SU-DHL-6 (cell line): ENCODE measurements around the gene NPFFR1.

Experiments used
- H2AFZ ChIP-seq: fragments of 200-600 bp; sonication (generic); 2 replicates; pipeline ENCODE4 v1.6.1; 2014; ENCODE audit warnings: low read depth, mild to moderate bottlenecking, moderate library complexity, mixed read lengths, antibody characterized with exemption, low read length; ENCODE audit not compliant: severe bottlenecking
- H3F3A ChIP-seq: fragments of 200-600 bp; shearing (Covaris generic); 2 replicates; pipeline ENCODE4 v1.6.0; 2016; ENCODE audit warnings: antibody characterized with exemption, mild to moderate bottlenecking; ENCODE audit not compliant: insufficient read depth
- H3K27ac ChIP-seq: fragments of 200-600 bp; sonication (generic); 2 replicates; pipeline ENCODE4 v1.5.1; 2016; ENCODE audit warnings: low read depth, mild to moderate bottlenecking, low read length, moderate library complexity, mixed read lengths
- H3K27me3 ChIP-seq: fragments of 200-600 bp; sonication (generic), shearing (Covaris generic); 2 replicates; pipeline ENCODE4 v1.6.0; 2014; ENCODE audit warnings: mild to moderate bottlenecking, low read length
- H3K36me3 ChIP-seq: fragments of 200-600 bp; sonication (generic); 2 replicates; pipeline ENCODE4 v1.6.1; 2014; ENCODE audit warnings: mild to moderate bottlenecking, low read length, mixed read lengths
- H3K4me2 ChIP-seq: fragments of 300-600, 200-600 bp; shearing (Covaris generic), sonication (generic); 2 replicates; pipeline ENCODE4 v1.6.0; 2014; ENCODE audit warnings: low read length, low read depth, mild to moderate bottlenecking; ENCODE audit not compliant: poor library complexity, severe bottlenecking
- H3K4me3 ChIP-seq: fragments of 200-600 bp; sonication (generic); 2 replicates; pipeline ENCODE4 v1.5.1; 2014; ENCODE audit warnings: antibody characterized with exemption, low read length, mild to moderate bottlenecking, mixed read lengths; ENCODE audit not compliant: insufficient read depth, poor library complexity, severe bottlenecking
- H3K79me2 ChIP-seq: fragments of 200-600 bp; sonication (generic); 2 replicates; pipeline ENCODE4 v1.6.1; 2014; ENCODE audit warnings: mild to moderate bottlenecking, low read length, moderate library complexity; ENCODE audit not compliant: insufficient read depth
- H3K9ac ChIP-seq: fragments of 200-600 bp; sonication (generic); 2 replicates; pipeline ENCODE4 v1.7.0; 2014; ENCODE audit warnings: mild to moderate bottlenecking, low read length
- H3K9me2 ChIP-seq: fragments of 200-600 bp; sonication (generic); replicated peaks from 2 replicates; pipeline ENCODE4 v1.6.1; 2014; ENCODE audit warnings: low read length; ENCODE audit not compliant: insufficient read depth
- H3K9me3 ChIP-seq: fragments of 200-600 bp; sonication (generic); 2 replicates; pipeline ENCODE4 v1.6.1; 2014; ENCODE audit warnings: low read length, mixed read lengths; ENCODE audit not compliant: insufficient read depth
- H4K20me1 ChIP-seq: fragments of 200-600 bp; sonication (generic); 2 replicates; pipeline ENCODE4 v1.6.1; 2014; ENCODE audit warnings: low read depth, mild to moderate bottlenecking, antibody characterized with exemption, low read length, moderate library complexity, mixed read lengths
- CTCF ChIP-seq: fragments of 200-600 bp; sonication (generic); IDR thresholded peaks from one replicate; pipeline ENCODE4 v1.5.1; 2017; ENCODE audit warnings: antibody characterized with exemption, mild to moderate bottlenecking, low read length, moderate library complexity; ENCODE audit not compliant: insufficient read depth, poor library complexity, severe bottlenecking
- EZH2phosphoT487 ChIP-seq: fragments of 200-600 bp; sonication (generic), shearing (Covaris generic); conservative IDR thresholded peaks from 2 replicates; pipeline ENCODE4 v1.6.1; 2018; ENCODE audit warnings: mild to moderate bottlenecking, antibody characterized with exemption, low read length, moderate library complexity, mixed read lengths

Gene NPFFR1

GRCh38 chr10:70289739-70290138 lies 5.9 kb upstream of the NPFFR1 start:
- Histone ChIP-seq H3F3A (no peaks in the 10 kb centered on the region), H3K36me3 (no peaks in the 10 kb centered on the region), H3K79me2 (no peaks in the 10 kb centered on the region), H3K4me2 (no peak overlapping the region), H4K20me1 (no peaks in the 10 kb centered on the region), H3K27ac (no peak overlapping the region), H3K9me3 (no peaks in the 10 kb centered on the region), H3K9ac (no peak overlapping the region), H3K4me3 (no peak overlapping the region), H3K9me2 (no peaks in the 10 kb centered on the region), H3K27me3 (no peaks in the 10 kb centered on the region), H2AFZ (no peak overlapping the region)
- no peak for TF ChIP-seq CTCF
- TF ChIP-seq EZH2phosphoT487: no peak

- no peaks in the 10 kb centered on the region for H4K20me1 ChIP-seq
- no peaks in the 10 kb centered on the region for H3K9me2 ChIP-seq
- no peaks in the 10 kb centered on the region for H3K79me2 ChIP-seq
- no peak overlapping the region for H2AFZ ChIP-seq
- H3K4me2 ChIP-seq: no peak overlapping the region
- H3K9me3 ChIP-seq: no peaks in the 10 kb centered on the region
- no peak overlapping the region for H3K4me3 ChIP-seq
- H3F3A ChIP-seq: no peaks in the 10 kb centered on the region
- no peak for TF ChIP-seq CTCF
- no peak for TF ChIP-seq EZH2phosphoT487
- H3K27ac ChIP-seq: no peak overlapping the region
- H3K9ac ChIP-seq: no peak overlapping the region
- no peaks in the 10 kb centered on the region for H3K27me3 ChIP-seq
- H3K36me3 ChIP-seq: no peaks in the 10 kb centered on the region
These were observed 2.8 kb upstream of the NPFFR1 start for GRCh38 chr10:70286616-70287015.

GRCh38 chr10:70285476-70285831 lies 1.6 kb upstream of the NPFFR1 start:
- no peak for TF ChIP-seq CTCF
- no peak for TF ChIP-seq EZH2phosphoT487
- H2AFZ ChIP-seq: no peak overlapping the region
- no peaks in the 10 kb centered on the region for H3F3A ChIP-seq
- H4K20me1 ChIP-seq: no peaks in the 10 kb centered on the region
- no peaks in the 10 kb centered on the region for H3K9me3 ChIP-seq
- H3K4me3 ChIP-seq: no peak overlapping the region
- no peaks in the 10 kb centered on the region for H3K9me2 ChIP-seq
- no peaks in the 10 kb centered on the region for H3K36me3 ChIP-seq
- no peak overlapping the region for H3K9ac ChIP-seq
- H3K4me2 ChIP-seq: no peak overlapping the region
- H3K79me2 ChIP-seq: no peaks in the 10 kb centered on the region
- no peak overlapping the region for H3K27ac ChIP-seq
- no peaks in the 10 kb centered on the region for H3K27me3 ChIP-seq
